ENCODE data around the gene TEFM.

- TF ChIP-seq POLR2AphosphoS5 (IDR thresholded peaks at IDR 0.05; ENCODE audit: low read depth, low read length) (no peak), POLR2A (IDR thresholded peaks at IDR 0.05; ENCODE audit: low read depth, low read length) (no peak), SPI1 (IDR thresholded peaks at IDR 0.05; ENCODE audit: low read depth, low read length) (no peak), TAF1 (IDR thresholded peaks at IDR 0.05; ENCODE audit: low read depth, low read length) (no peak)
These were observed 14.2 kb upstream of the TEFM start for GRCh38 chr17:30920282-30920681.

Data from GM12891 (cell line).